NCI-H526 treated with DMSO at 0.1 percent for 48 hours (cell line): ENCODE results near the gene RBFOX1.

ENCODE experiments used
- DNase-seq: peaks from one replicate; lab custom pipeline; 2025; lab: John Stamatoyannopoulos, UW

RBFOX1 gene

GRCh38 chr16:7373776-7374175 lies 41.1 kb downstream of the RBFOX1 start:
- no peak for DNase-seq

GRCh38 chr16:7374614-7375174 lies 42.0 kb downstream of the RBFOX1 start:
- DNase-seq, result no peak

- DNase-seq, result no peak
Observed at GRCh38 chr16:7376227-7376626, 43.6 kb downstream of the RBFOX1 start.

- no peak for DNase-seq
Observed at GRCh38 chr16:7377231-7377630, 44.6 kb downstream of the RBFOX1 start.

GRCh38 chr16:7378024-7378695 lies 45.5 kb downstream of the RBFOX1 start:
- no peak for DNase-seq

- no peak for DNase-seq
Observed at GRCh38 chr16:7380441-7380840, 47.8 kb downstream of the RBFOX1 start.

- DNase-seq, result no peak
Observed at GRCh38 chr16:7380911-7381310, 48.3 kb downstream of the RBFOX1 start.

- no peak for DNase-seq
Observed at GRCh38 chr16:7381671-7382070, 49.0 kb downstream of the RBFOX1 start.

- no peak for DNase-seq
Observed at GRCh38 chr16:7382521-7382920, 49.9 kb downstream of the RBFOX1 start.

- no peak for DNase-seq
Observed at GRCh38 chr16:7390974-7391373, 58.3 kb downstream of the RBFOX1 start.

- DNase-seq, result no peak
Observed at GRCh38 chr16:7391694-7392093, 59.0 kb downstream of the RBFOX1 start.

- no peak for DNase-seq
Observed at GRCh38 chr16:7392206-7392605, 59.6 kb downstream of the RBFOX1 start.

GRCh38 chr16:7393680-7394079 lies 61.0 kb downstream of the RBFOX1 start:
- DNase-seq, result no peak

- DNase-seq, result no peak
Observed at GRCh38 chr16:7394720-7395336, 62.2 kb downstream of the RBFOX1 start.

GRCh38 chr16:7397901-7398300 lies 65.3 kb downstream of the RBFOX1 start:
- DNase-seq, result no peak

- no peak for DNase-seq
Observed at GRCh38 chr16:7398536-7398935, 65.9 kb downstream of the RBFOX1 start.

GRCh38 chr16:7399296-7399695 lies 66.7 kb downstream of the RBFOX1 start:
- DNase-seq, result no peak

- no peak for DNase-seq
Observed at GRCh38 chr16:7400117-7400890, 67.7 kb downstream of the RBFOX1 start.

- no peak for DNase-seq
Observed at GRCh38 chr16:7404217-7404616, 71.6 kb downstream of the RBFOX1 start.

- DNase-seq, result peak; percentile 37
Observed at GRCh38 chr16:7405166-7405565, 72.5 kb downstream of the RBFOX1 start.

- DNase-seq, result no peak
Observed at GRCh38 chr16:7408700-7409365, 76.2 kb downstream of the RBFOX1 start.

- DNase-seq, result no peak
Observed at GRCh38 chr16:7419441-7419840, 86.8 kb downstream of the RBFOX1 start.
